Stimulated activated CD4-positive, alpha-beta T cell treated with anti-CD3 and anti-CD28 coated beads, Interleukin-15, amount 100 ng/mL, for 1 hour (primary cell): Measurements from ENCODE around the gene PROB1.
A peak's percentile ranks its signal among the peaks of the same experiment; 100 is the strongest.
"Not testable (repeated sequence)": the region's sequence is repeated elsewhere in the genome, so short reads cannot be mapped to it uniquely, and the experiment has no call there.

Experiments used
- DNase-seq, 2 donors: peaks; one replicate each; pipeline ENCODE4 v3.0.0-alpha.2; 2020; ENCODE audit warnings: low read depth in 1 of 2, low spot score in 1 of 2

The PROB1 gene

DNA sequence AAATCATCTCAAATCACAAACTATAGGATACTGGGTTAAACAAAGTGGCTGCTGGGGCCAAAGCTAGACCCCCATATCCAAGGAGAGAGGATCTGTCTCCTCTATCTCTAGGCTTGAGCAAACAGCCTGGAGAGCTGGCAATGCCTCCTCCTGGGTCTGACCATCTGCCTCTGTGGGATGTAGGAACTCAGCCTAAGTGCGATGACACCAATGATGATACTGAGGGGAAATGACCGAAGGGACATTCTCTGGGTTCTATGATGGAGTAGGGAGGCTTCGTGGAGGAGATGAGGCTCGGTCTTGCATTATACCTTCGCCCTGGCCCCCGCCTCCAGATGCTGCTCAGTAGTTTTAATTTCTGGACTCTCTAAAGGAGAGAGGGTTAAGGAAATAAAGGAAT is 18.2 kb upstream of the PROB1 start:
- DNase-seq, result no peak

DNA sequence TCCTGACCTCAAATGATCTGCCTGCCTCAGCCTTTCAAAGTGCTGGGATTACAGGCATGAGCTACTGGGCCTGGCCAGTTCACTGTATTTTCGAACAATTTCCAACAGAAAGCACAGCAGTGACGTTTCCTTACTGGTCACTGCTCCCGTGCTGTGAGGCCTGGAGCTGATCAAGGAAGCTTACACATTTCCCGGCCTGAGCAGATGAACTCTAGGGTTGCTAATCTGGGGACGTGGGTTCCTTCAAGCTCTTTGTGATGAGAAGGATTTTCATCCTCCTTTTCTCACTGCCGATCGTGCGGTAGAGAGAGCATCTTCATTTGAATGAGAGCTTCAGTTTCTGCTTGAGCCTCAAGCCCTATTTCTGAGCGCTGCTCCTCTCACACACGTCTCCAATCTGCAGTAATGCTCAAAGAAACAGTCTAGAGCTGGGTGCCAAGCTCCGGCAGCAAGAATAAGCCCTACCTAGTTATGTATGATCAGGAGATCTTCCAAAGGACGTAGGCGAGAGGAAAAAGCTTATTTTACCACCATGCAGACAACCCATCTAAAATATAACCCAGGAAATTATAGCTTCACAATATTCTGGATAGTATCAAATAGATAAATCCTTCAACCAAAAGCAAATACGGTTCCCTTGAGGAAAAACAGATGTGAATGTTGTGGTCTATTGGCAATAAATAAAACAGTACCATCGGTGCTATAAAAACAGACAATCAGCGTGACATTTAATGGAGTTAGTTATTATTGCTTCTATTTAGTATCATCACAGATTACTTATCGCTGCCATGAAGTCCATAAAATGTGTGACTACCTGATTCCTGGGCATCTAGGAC is 16.3 kb upstream of the PROB1 start:
- DNase-seq, result no peak

DNA sequence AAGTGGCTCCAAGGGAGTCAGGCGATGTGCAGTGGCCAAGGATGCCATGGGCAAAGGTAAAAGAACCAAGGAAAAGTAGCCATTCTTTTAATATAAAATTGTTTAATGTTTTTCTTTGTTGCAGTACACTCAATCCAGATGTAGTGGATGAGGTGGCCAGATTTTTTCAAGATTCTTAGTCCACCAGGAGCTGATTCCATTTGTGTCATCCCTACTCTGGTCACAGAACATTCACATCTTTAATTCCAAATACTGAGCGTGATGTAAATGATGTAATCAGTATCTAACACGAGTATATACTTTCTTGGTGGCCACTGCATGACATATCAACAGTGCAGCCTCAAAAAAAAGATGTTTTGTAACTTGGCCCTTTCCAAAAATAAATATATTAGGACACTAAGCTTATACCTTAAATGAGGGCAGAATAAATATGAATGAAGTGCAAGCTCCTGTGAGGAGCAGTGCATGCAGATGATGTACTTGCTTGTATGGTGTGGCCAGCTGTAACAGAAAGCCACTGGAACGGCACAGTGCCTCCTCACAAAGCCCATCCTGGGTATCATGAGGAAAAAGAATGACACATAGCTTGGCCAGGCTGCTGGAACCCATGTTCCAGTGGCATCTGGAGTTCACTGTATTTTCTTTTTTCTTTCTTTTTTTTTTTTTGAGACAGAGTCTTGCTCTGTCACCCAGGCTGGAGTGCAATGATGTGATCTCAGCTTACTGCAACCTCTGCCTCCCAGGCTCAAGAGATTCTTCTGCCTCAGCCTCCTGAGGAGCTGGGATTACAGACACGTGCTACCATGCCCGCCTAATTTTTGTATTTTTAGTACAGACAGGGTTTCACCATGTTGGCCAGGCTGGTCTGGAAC is 15.5 kb upstream of the PROB1 start:
- DNase-seq, result no peak

DNA sequence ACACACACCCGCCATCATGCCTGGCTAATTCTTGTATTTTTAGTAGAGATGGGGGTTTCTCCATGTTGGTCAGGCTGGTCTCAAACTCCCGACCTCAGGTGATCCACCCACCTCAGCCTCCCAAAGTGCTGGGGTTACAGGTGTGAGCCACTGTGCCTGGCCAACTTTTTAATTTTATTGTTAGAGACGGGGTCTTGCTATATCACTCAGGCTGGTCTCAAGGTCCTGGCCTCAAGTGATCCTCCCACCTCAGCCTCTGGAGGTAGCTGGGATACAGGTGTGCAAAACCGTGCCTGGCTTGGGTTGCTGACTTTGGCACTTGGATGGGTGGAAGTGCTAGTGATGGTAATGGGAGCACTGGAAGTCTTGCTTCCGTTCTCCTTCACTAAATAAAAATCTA is 14.2 kb upstream of the PROB1 start:
- DNase-seq, result not testable (repeated sequence)

GRCh38 chr5:139408191-139408590 is 13.3 kb upstream of the PROB1 start:
- no peak for DNase-seq

DNA sequence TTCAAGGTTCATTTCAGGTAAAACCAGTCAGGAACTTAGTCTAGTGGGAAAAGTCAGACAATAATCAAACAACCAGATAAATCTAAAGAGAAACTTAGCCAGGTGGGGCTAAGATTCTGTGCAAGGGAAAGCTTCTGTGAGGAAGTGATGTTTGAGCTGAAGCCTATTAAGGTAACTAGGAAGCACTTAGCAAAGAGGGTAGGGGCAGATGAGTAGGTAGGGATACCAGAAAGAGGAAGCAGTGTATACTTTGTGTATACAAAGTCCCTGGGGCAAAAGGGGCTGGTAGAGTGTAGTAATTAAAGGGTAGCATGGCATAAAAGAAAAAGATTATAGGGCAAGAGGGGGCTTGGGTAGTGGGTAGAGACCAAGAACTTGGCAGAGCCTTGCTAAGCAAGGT is 12.6 kb upstream of the PROB1 start:
- no peak for DNase-seq

GRCh38 chr5:139406963-139407362 is 12.1 kb upstream of the PROB1 start:
- no peak for DNase-seq

DNA sequence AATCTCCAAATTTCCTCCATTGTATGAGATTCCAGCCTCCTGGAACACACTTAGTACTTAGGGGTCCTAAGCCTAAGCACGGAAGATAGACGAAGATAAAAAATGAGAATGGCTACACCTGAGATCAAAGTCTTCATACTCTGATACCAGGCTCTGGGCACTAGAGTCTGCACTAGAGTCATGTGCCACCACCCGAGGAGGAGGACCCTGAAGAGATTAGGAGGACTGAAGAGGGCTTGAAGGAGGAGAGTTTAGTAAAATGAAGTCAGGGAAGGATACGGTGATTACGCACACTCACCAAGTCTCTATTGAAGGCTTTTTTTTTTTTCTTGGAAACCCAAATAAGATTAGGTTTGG is 9.6 kb upstream of the PROB1 start:
- DNase-seq, result no peak

DNA sequence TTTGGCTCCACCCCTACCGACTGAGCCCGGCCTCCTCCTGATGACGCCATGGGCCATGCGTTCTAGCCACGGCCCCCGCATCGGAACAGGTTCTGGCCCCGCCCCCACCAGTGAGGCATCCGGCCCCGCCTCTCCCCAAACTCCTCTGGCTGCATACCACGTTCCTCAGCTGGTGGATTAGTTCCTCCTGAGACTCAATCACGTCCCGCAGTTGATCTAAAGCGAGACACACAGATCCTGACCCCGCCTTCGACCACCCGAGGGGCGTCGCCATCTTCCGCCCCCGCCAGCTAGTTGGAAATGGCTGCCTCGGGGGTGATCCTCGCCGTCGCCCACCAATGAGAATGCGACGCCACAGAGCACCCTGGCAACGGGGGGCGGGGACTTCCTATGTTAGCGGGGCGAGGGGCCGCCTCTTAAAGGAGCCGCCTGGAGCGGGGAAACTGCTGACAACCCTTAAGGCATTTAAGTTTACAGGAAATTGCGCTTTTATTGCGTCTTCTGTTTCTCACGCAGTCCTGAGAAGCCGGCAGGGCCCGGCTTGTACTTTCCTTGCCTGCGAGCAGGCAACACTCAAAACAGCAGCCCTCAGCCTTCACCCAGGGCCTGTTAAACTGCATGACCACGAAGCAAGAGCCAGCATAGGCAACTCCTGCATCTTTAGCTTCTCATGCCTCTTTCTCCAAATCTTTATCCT is 9.0 kb upstream of the PROB1 start, which contains the start of gene SPATA24:
TSS of gene SPATA24 (minus strand) at position 303 of the 697 bp plus-strand sequence. CDS start at position 274, 29 bp downstream.
- DNase-seq, result peak; percentile 94 to 95

DNA sequence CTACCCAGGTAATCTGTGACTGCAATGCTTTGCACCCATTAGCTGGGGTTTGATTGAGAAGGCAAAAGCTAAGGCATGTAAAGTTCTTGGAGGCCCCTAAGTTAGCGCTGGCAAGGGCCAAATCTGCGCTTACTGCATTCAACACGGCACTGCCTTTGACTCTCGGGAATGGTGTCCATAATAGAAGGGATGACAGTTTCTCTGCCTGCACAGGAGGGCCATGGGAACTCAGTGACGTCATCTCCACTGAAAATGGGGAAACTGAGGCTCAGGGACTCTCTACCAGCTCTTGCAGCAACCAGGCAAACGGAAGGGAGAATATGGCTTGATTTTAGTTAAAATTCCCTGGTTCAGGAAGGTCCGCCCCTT is 8.5 kb upstream of the PROB1 start:
- DNase-seq, result no peak

DNA sequence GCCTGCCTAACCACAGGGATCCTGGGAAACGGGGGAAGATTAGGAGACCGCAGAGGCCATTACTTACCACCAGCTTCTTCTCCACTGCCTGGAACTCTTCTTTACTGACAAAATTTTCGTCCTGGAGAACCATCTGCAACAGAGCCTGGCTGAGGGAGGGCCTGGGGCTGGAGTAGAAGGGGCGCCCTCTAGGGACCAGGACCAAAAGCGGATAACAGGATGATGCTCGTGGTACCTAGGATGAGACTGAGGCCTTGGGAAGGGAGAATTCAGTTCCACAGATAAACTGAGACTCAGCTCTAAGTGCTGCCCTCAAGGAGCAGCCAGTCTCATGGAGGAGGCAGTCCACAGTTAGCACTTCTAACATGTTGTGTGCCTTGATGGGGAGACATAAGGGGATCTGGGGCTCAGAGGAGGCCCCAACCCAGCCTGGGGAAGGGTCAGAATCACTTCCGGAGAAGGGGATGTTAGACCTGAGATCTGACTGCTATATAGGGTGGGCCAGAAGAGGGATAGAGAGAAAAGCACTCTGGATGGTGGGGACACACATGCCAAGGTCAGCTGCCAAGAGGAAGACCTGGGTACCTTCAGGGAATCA is 7.8 kb upstream of the PROB1 start:
- no peak for DNase-seq

DNA sequence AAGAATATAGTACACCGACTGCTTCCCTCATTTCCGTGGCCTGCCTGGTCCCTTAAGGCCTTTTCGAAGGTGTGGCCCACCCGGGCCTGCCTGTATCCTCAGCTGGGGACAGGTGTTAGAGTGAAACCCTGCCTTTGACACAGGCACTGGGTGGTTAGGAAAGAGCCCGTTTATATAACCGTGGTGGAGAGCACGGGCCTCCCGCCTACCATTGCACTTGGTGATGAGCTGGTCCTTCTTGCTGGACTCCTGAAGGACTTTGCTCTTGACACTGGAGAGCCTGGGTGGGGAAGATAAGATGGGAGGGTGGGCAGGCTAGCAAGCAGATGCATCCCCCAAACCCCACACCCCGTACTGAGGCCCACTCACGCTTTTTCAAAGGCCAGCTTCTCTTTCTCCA is 6.6 kb upstream of the PROB1 start:
- no peak for DNase-seq

DNA sequence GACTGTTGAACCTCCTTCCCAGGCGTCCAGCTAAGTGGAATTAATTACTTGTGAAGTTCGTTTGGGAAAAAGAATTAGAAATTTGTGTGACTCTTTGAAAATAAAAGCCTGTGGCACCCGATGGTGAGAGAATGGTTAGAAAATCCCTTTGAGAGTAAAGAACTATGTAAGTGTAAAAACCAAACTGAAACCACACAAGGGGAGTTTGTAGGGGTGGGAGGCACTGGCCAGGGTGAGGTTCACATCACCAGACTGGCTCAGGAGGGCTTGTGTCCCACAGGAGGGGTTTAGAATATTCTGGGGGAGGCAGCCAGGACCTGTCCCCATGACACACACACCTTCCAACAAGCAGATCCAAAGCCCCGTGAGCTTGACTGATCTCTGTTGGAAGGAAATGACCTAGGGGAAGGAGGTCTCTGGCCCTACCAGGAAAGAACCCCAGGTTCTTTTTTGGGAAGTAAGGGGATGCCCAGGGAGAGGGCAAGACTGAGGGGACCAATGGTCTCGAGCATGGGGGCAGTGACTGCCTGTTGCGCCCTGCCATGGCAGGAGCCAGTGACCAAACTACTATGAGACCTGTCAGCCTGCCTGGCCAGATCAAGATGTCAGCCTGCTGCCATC is 4.7 kb upstream of the PROB1 start:
- DNase-seq, result no peak

- no peak for DNase-seq
Measured at GRCh38 chr5:139397921-139398320, 3.0 kb upstream of the PROB1 start.

DNA sequence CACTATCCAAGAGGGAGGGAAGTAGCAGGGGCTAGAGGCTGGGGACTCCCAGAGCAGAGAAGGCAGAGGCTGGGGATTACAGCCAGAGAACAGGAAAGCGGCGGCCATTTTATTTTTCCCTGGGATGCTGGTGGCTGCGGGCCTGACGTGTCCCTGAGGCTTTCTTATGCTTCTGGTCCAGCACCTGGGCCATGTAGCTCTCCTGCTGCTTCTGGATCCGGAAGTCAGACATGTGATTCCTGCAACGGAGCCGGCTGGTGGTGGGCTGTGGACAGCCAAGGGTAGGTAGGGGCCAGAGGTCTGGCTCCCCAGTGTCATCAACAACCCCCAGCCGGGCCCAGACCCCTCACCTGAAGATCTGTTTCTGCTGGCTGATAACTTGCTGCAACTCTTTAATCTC is 1.8 kb upstream of the PROB1 start:
- no peak for DNase-seq

DNA sequence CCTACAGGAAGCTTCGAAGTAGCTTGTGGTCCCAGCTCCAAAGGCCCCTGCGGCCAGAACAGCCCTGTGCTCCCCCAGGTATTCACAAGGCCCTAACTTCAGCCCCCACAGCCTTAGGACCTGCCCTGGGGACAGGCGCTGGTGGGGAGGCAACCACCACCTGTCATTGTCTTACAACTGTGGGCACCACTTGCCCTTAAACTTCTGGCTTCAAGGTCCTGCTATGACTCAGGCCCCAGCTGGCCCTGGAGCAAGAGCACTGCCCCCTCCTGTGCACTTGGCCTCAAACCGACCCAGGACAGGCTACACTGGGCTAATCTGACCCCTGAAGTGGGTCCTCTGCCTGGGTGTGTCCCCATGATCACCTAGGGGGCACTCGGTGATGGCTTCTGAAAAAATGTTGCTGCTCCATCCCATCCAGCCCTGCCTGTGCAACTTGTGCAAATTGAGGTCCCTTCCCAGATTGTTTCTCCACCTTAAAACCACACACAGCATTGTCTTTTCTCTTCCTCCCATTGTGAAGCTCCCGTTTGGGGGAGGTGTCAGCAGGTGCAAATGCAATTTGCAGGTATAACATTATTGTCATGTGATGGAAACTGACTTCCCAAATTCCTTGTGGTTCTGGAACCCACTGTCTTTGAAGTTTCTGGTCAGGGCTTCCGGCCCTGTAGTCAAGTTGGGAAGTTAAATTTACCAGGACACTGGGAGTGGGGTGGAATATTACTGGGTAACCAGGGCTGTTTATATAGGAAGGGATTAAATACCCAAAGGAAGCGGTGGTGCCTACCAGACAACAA is 1.1 kb upstream of the PROB1 start:
- DNase-seq, result no peak

- peak in 1 of 2 donors; percentile 31 for DNase-seq
Measured at GRCh38 chr5:139394123-139394653, 716 bp downstream of the PROB1 start.

DNA sequence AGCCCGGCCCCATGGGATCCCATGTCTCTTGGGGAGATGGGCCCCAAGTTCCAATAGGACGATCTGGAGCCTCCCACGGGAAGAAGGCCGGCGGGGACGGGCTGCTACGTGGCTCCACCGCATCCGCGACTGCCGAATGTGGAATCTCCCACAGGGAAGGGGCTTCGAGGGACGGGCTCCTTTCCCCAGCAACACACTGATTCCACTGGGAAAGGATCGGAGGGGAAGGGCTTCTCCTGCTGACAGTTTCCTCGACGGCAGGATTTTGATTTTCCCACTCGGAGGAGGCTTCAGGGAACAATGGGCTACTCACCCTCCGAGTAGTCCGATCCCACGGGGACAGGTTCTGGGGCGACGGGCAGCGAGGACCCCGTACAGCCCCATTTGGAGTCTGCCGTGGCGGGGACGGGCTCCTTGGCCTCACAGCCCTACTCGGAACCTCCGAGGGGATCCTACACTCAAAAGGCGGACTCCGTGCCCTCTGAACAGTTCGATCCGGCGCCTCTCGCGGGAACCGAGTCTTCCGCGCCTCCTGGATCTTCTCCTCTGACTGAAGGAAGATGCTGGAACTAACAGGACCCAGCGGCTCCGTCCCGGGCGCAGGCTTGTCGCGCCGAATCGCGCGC is 1.3 kb downstream of the PROB1 start:
- no peak for DNase-seq
